CD4-positive, alpha-beta memory T cell (primary cell): ENCODE measurements around the gene TMOD4. TPM values are rescaled to one million over a fixed set of nuclear protein-coding genes. Genes with fewer than 3 reads are reported as not detected.

Source experiments
- CTCF ChIA-PET: fragments of 350-600 bp; sonication (Branson Sonifier 250); formaldehyde crosslinking; loops from one replicate; lab custom pipeline; 2021; ENCODE audit warnings: inconsistent platforms; ENCODE audit not compliant: partially characterized antibody; lab: Charles Lee
- POLR2A ChIA-PET: fragments of 350-600 bp; sonication (Branson Sonifier 250); formaldehyde crosslinking; loops from one replicate; lab custom pipeline; 2021; ENCODE audit not compliant: partially characterized antibody; lab: Charles Lee
- DNase-seq, 5 donors: peaks; one replicate each; pipeline versions ENCODE4 v3.0.0 to v3.0.0-alpha.2; 2020 to 2022; ENCODE audit warnings: mixed read lengths in 1 of 5
- H3K27ac ChIP-seq: one replicate; pipeline ENCODE4 v1.7.0; 2013; ENCODE audit warnings: low read depth, low read length
- H3K27me3 ChIP-seq: 2 replicates; pipeline ENCODE4 v1.7.0; 2013; ENCODE audit warnings: mild to moderate bottlenecking, low read length, moderate library complexity; ENCODE audit not compliant: insufficient read depth
- H3K36me3 ChIP-seq: 2 replicates; pipeline ENCODE4 v1.7.0; 2013; ENCODE audit warnings: mild to moderate bottlenecking, low read length, moderate library complexity; ENCODE audit not compliant: insufficient read depth
- H3K4me1 ChIP-seq: 2 replicates; pipeline ENCODE4 v1.7.0; 2013; ENCODE audit warnings: mild to moderate bottlenecking, low read length, moderate library complexity; ENCODE audit not compliant: insufficient read depth
- H3K4me3 ChIP-seq, 2 donors: one replicate each; pipeline ENCODE4 v1.7.0; 2013; ENCODE audit warnings: low read length in 2 of 2, mild to moderate bottlenecking in 1 of 2
- H3K9me3 ChIP-seq, 2 donors: one replicate each; pipeline ENCODE4 v1.7.0; 2013; ENCODE audit warnings: low read length in 2 of 2, control low read depth in 1 of 2; ENCODE audit not compliant: control insufficient read depth in 1 of 2
- H3K27ac Mint-ChIP-seq, 7 donors: one replicate each; pipeline ENCODE4 v1.8.0; 2020 to 2021; ENCODE audit warnings: mixed read lengths in 7 of 7, mild to moderate bottlenecking in 6 of 7, inconsistent platforms in 3 of 7, moderate library complexity in 3 of 7
- H3K27me3 Mint-ChIP-seq, 2 donors: one replicate each; pipeline ENCODE4 v1.8.0; 2020 to 2021; ENCODE audit warnings: mixed read lengths in 2 of 2
- H3K36me3 Mint-ChIP-seq, 2 donors: one replicate each; pipeline ENCODE4 v1.8.0; 2020 to 2021; ENCODE audit warnings: mixed read lengths in 2 of 2, inconsistent platforms in 1 of 2, mild to moderate bottlenecking in 1 of 2
- H3K4me1 Mint-ChIP-seq, 4 donors: one replicate each; pipeline ENCODE4 v1.8.0; 2020 to 2021; ENCODE audit warnings: mixed read lengths in 4 of 4, mild to moderate bottlenecking in 1 of 4
- H3K4me3 Mint-ChIP-seq, 8 donors: one replicate each; pipeline ENCODE4 v1.8.0; 2020 to 2021; ENCODE audit warnings: mixed read lengths in 8 of 8, mild to moderate bottlenecking in 7 of 8, moderate library complexity in 6 of 8, inconsistent platforms in 3 of 8
- H3K9me3 Mint-ChIP-seq, 8 donors: one replicate each; pipeline ENCODE4 v1.8.0; 2020 to 2021; ENCODE audit warnings: mixed read lengths in 8 of 8, mild to moderate bottlenecking in 5 of 8, inconsistent platforms in 3 of 8, moderate library complexity in 1 of 8
- intact Hi-C: fragments of 100-400 bp; cut with micrococcal nuclease; formaldehyde crosslinking; loops from one replicate; pipeline ENCODE4 v1.15.1; 2023
- polyA plus RNA-seq, 2 donors: library from polyadenylated mRNA; unstranded; fragments of 300-500 nt; fragmentation: Illumina TruSeq; gene quantifications; one replicate each; pipeline ENCODE4 v1.2.3, GENCODE V29; 2021
- total RNA-seq, 2 experiments: library from RNA; stranded (reverse); gene quantifications; one replicate each; pipeline ENCODE4 v1.2.3, GENCODE V29; 2021

TMOD4 gene
- total and polyA plus RNA-seq, 4 experiments from 2014 or later: 6.4 TPM; not detected in 2

DNA sequence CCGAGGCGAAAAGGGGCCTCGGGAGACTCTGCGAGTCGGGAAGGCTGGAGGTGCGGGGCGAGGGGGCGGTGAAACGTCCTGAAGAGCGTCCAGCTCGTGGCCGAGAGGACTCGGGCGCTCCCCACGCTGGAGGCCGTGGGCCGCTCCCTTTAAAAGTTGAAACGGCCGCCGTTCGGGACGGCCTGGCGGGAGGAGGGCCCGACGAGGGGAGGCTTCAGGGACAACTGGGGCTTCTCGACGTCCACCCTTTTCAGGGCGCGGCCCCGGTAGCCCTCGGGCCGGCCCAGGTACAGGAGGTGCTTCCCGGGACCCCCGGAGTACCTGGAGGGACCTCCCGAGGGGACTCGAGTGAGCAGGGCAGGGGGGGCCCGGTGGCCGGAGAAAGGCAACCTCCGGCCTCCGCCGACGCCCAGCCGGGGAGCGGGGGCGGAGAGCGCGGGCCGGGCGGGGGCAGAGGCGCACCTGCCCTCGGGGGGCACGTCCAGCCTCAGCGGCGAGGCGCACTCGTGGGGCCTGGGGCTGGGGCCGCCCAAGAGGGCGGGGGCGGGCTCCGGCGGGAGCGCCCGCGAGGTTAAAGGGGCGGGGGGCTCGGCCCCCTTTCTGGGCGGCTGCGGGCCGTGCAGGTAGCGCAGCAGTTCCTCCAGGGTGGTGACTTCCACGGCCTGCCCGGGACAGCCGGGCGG, 43.3 kb downstream of the TMOD4 start:
- H3K27me3 Mint-ChIP-seq: peaks cover 3 to 11% of the 10 kb centered on the region in 2 donors
- Histone ChIP-seq H3K9me3 (no peaks in the 10 kb centered on the region), H3K27me3 (peaks cover 6% of the 10 kb centered on the region), H3K27ac (no peak overlapping the region), H3K4me1 (peaks cover 14% of the 10 kb centered on the region), H3K36me3 (no peaks in the 10 kb centered on the region), H3K4me3 (no peak overlapping the region)
- peak overlapping the region in 1 of 8 donors; percentile 30 for H3K4me3 Mint-ChIP-seq
- CTCF ChIA-PET: interaction anchor here (1.7 kb wide), 1 partner anchor 33 kb away, joined by 14 read pairs; no protein-coding TSS in a partner anchor
- no peaks in the 10 kb centered on the region for H3K9me3 Mint-ChIP-seq
- H3K27ac Mint-ChIP-seq: no peak overlapping the region
- peaks cover 2 to 11% (median 7%) of the 10 kb centered on the region in 4 donors for H3K4me1 Mint-ChIP-seq
- peaks cover 2 to 10% of the 10 kb centered on the region in 2 donors for H3K36me3 Mint-ChIP-seq
- intact Hi-C loops: no loop called here
- no peak for DNase-seq
- POLR2A ChIA-PET: no interaction called here

DNA sequence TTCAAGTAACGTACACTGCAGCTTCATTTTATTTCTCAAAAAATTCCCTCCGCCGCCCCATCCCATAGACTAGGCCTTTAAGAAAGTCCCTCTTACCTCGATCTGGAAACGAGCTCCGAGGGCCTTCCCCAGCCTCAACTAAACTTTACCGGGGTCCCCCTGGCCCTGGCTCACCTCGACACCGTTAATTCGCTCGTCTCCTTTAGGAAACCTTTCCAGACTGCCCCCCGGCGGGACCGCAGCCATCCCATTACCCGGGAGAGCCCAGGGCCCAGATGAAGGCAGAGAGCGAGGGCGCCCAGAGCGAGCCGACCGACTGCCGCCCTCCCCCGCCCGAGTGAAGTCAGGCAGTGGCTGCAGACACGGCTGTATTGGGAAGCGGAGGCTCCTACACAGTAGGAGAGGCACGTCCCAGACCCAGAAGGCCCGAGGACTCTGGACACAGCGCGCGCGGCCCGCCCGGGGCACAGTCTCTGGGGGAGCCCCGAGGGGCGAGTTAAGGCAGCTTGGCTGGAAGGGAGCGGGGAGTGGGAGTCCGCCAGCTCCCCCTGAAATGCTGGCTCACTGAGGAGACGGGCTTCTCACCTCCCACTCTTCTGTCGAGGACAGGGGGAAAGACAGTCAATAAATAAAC, 44.0 kb downstream of the TMOD4 start:
- H3K4me1 ChIP-seq: peaks cover 14% of the 10 kb centered on the region
- CTCF ChIA-PET: interaction anchor here (0.7 to 1.9 kb wide), 7 partner anchors 13 to 107 kb away, joined by 3 to 14 read pairs (median 4); partner anchors contain the start of gene TNFAIP8L2
- H3K9me3 ChIP-seq: no peaks in the 10 kb centered on the region
- DNase-seq: no peak
- no peak overlapping the region for H3K27ac ChIP-seq
- no peak overlapping the region for H3K4me3 ChIP-seq
- H3K27me3 ChIP-seq: peaks cover 6% of the 10 kb centered on the region
- intact Hi-C loops: loop anchor here (2.0 kb wide), 1 partner anchor 15 kb away; the partner anchor contains the start of gene SEMA6C
- H3K4me3 Mint-ChIP-seq: peak overlapping the region in 7 of 8 donors; percentile 50 to 85 (median 74)
- H3K27me3 Mint-ChIP-seq: peaks cover 3 to 11% of the 10 kb centered on the region in 2 donors
- peaks cover 2 to 9% of the 10 kb centered on the region in 2 donors for H3K36me3 Mint-ChIP-seq
- peaks cover 2 to 11% (median 7%) of the 10 kb centered on the region in 4 donors for H3K4me1 Mint-ChIP-seq
- no peaks in the 10 kb centered on the region for H3K36me3 ChIP-seq
- POLR2A ChIA-PET: interaction anchor here (0.6 to 1.4 kb wide), 11 partner anchors 15 to 121 kb away, joined by 3 to 8 read pairs (median 3); partner anchors contain the start of genes CDC42SE1, MLLT11, SEMA6C and TNFAIP8L2
- H3K27ac Mint-ChIP-seq: peak overlapping the region in 3 of 7 donors; percentile 41 to 68 (median 58)
- no peaks in the 10 kb centered on the region for H3K9me3 Mint-ChIP-seq

DNA sequence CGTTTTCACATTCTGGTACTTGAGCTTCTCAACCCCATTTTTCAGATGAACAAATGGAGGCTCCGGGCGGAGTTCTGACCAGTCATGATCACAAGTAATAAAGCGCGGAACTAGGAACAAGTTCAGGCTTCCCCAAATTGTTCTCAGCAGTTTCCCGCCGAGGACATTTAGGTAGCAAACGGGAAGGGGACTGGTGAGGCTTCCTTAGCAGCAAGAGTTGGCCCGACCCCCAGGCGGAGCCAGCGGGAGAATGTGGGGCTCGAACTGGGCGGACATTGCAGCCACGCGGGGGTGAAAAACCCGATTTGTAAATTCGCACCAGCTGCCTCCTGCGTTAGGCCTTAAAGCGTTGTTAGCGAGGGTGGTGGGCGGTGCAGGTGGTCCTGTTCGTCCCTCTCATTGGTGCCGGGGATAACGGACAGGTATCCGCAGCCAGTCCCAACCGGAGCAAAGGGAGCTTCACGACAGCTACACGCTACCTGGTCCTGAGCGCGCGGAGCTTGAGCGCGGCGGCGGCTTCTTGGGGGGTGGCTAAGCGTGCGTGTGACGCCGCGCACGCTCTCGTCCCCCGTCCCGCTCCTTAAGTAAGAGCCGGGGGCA, 44.7 kb downstream of the TMOD4 start:
- Mint-ChIP-seq H3K4me3 (peak overlapping the region; percentile 50 to 85 (median 70)), H3K27ac (peak overlapping the region in 6 of 7 donors; percentile 42 to 80 (median 63)), H3K27me3 (peaks cover 3 to 11% of the 10 kb centered on the region in 2 donors), H3K4me1 (peaks cover 2 to 11% (median 7%) of the 10 kb centered on the region in 4 donors), H3K9me3 (no peaks in the 10 kb centered on the region), H3K36me3 (peaks cover 2 to 4% of the 10 kb centered on the region in 2 donors)
- H3K27ac ChIP-seq: no peak overlapping the region
- intact Hi-C loops: loop anchor here (2.0 kb wide), 1 partner anchor 16 kb away; the partner anchor contains the start of gene SEMA6C
- no peaks in the 10 kb centered on the region for H3K9me3 ChIP-seq
- H3K27me3 ChIP-seq: peaks cover 6% of the 10 kb centered on the region
- peak; percentile 59 to 85 (median 70) for DNase-seq
- peaks cover 14% of the 10 kb centered on the region for H3K4me1 ChIP-seq
- CTCF ChIA-PET: interaction anchor here (0.7 to 1.9 kb wide), 8 partner anchors 14 to 107 kb away, joined by 3 to 14 read pairs (median 4); partner anchors contain the start of gene TNFAIP8L2
- no peaks in the 10 kb centered on the region for H3K36me3 ChIP-seq
- peak overlapping the region in 1 of 2 donors; percentile 17 for H3K4me3 ChIP-seq
- POLR2A ChIA-PET: interaction anchor here (0.6 to 1.4 kb wide), 11 partner anchors 15 to 121 kb away, joined by 3 to 8 read pairs (median 3); partner anchors contain the start of genes CDC42SE1, MLLT11, SEMA6C and TNFAIP8L2

DNA sequence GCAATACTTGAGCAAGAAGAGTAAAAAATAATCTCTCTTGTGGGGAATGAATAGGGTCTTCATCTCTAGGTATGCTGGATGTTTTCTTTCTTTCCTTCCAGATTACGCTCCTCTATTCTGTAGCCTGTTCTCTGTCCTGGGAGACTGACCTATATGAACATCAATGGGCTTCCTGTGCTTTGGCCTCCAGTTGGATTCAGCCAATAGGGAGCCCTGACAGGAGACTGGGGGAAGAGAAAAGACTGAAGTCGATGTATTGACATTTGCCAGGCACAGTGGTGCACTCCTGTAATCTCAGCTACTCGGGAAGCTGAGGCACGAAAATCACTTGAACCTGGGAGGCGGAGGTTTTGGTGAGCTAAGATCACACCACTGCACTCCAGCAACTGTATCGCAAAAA, 47.0 kb downstream of the TMOD4 start:
- Histone ChIP-seq H3K27ac (no peak overlapping the region), H3K27me3 (peaks cover 6% of the 10 kb centered on the region), H3K9me3 (no peaks in the 10 kb centered on the region), H3K4me3 (no peak overlapping the region), H3K36me3 (no peaks in the 10 kb centered on the region), H3K4me1 (peaks cover 14% of the 10 kb centered on the region)
- H3K27ac Mint-ChIP-seq: no peak overlapping the region
- H3K36me3 Mint-ChIP-seq: peaks cover 8 to 11% of the 10 kb centered on the region in 2 donors
- peaks cover 3 to 11% of the 10 kb centered on the region in 2 donors for H3K27me3 Mint-ChIP-seq
- H3K9me3 Mint-ChIP-seq: no peaks in the 10 kb centered on the region
- intact Hi-C loops: no loop called here
- DNase-seq: no peak
- no peak overlapping the region for H3K4me3 Mint-ChIP-seq
- peaks cover 7 to 21% (median 15%) of the 10 kb centered on the region in 4 donors for H3K4me1 Mint-ChIP-seq
- POLR2A ChIA-PET: no interaction called here
- CTCF ChIA-PET: interaction anchor here (0.6 to 1.0 kb wide), 5 partner anchors 26 to 119 kb away, joined by 3 to 4 read pairs (median 3); partner anchors contain the start of gene VPS72

DNA sequence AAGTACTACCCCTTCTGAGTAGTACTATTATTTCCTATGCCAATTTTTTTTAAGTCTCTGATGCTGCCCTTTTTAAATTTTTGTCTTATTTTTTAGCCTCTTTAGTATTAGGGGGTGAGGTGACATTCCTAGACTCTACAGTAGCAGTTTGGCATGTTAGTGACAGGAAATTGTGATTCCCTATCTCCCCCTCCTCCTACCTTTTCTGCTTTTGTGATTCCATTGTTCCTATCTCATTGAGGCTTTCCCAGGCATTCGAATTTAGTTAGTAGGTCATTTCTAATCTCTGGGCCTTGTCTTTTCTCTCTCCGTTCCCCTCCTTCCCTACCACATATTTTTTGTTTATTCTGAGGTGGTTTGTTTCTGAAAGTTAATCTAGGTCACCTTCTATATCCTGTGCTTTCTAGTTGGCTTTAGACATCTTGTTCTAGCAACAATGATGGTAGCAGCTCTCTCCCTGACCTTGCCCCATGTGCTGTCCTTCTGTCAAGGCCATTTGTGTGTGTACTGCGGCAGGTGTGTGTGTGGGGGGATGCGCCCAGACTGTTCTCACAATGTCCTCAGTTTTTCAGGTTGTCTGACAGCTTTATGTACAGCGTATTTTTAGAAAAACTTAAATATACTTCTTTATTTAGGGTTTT, 50.9 kb downstream of the TMOD4 start:
- Mint-ChIP-seq H3K4me1 (peaks cover 4 to 9% (median 8%) of the 10 kb centered on the region in 4 donors), H3K36me3 (peaks cover 28 to 30% of the 10 kb centered on the region in 2 donors), H3K4me3 (peak overlapping the region in 6 of 8 donors; percentile 6 to 60 (median 35)), H3K9me3 (no peaks in the 10 kb centered on the region), H3K27me3 (no peaks in the 10 kb centered on the region), H3K27ac (peak overlapping the region in 5 of 7 donors; percentile 63 to 87 (median 80))
- Histone ChIP-seq H3K9me3 (no peaks in the 10 kb centered on the region), H3K4me1 (no peaks in the 10 kb centered on the region), H3K36me3 (no peaks in the 10 kb centered on the region), H3K4me3 (no peak overlapping the region), H3K27ac (no peak overlapping the region), H3K27me3 (no peaks in the 10 kb centered on the region)
- intact Hi-C loops: no loop called here
- peak in 2 of 5 donors; percentile 13 to 24 for DNase-seq
- ChIA-PET POLR2A (interaction anchor here (0.6 kb wide), 1 partner anchor 571 kb away, joined by 4 read pairs; no protein-coding TSS in a partner anchor), CTCF (interaction anchor here (1.1 to 1.7 kb wide), 3 partner anchors 10 to 25 kb away, joined by 3 to 6 read pairs (median 4); no protein-coding TSS in a partner anchor)
